NCI-H1930 (cell line): ENCODE measurements around the gene MOK.

Experiments used
- DNase-seq, 2 experiments: peaks; one replicate each; lab custom pipeline; 2025; lab: John Stamatoyannopoulos, UW

MOK gene

GRCh38 chr14:102180248-102180998 is 124.5 kb downstream of the MOK start:
- DNase-seq, result no peak
